IPS-11a (cell line): ENCODE measurements around the gene FBXW8.

Source experiments
- H3K4me3 ChIP-seq: one replicate; pipeline ENCODE4 v1.5.1; 2013; ENCODE audit warnings: low read depth, low read length, control low read depth

The FBXW8 gene

GRCh38 chr12:116910645-116911451 is at the start of gene FBXW8:
Gene FBXW8, plus strand, starts transcription at chr12:116910950. Its CDS starts 88 bp downstream, at chr12:116911038.
- peak within 1 kb of the TSS; percentile 75 for H3K4me3 ChIP-seq

- no peak overlapping the region for H3K4me3 ChIP-seq
Measured at GRCh38 chr12:116861320-116861719, 49.4 kb upstream of the FBXW8 start.

GRCh38 chr12:116862167-116862566 is 48.6 kb upstream of the FBXW8 start:
- no peak overlapping the region for H3K4me3 ChIP-seq

GRCh38 chr12:116863275-116863767 is 47.4 kb upstream of the FBXW8 start:
- H3K4me3 ChIP-seq, result no peak overlapping the region

- H3K4me3 ChIP-seq, result no peak overlapping the region
Measured at GRCh38 chr12:116864371-116865160, 46.2 kb upstream of the FBXW8 start.

GRCh38 chr12:116867523-116867922 is 43.2 kb upstream of the FBXW8 start:
- H3K4me3 ChIP-seq, result no peak overlapping the region

- H3K4me3 ChIP-seq, result no peak overlapping the region
Measured at GRCh38 chr12:116870306-116870705, 40.4 kb upstream of the FBXW8 start.

GRCh38 chr12:116874324-116874995 is 36.3 kb upstream of the FBXW8 start:
- no peak overlapping the region for H3K4me3 ChIP-seq

- no peak overlapping the region for H3K4me3 ChIP-seq
Measured at GRCh38 chr12:116876151-116876869, 34.4 kb upstream of the FBXW8 start.

GRCh38 chr12:116878567-116879508 is 31.9 kb upstream of the FBXW8 start:
- peak overlapping the region; percentile 54 for H3K4me3 ChIP-seq

- H3K4me3 ChIP-seq, result peak overlapping the region; percentile 84
Measured at GRCh38 chr12:116879509-116880212, 31.1 kb upstream of the FBXW8 start.

GRCh38 chr12:116880213-116880816 is 30.4 kb upstream of the FBXW8 start:
- peak overlapping the region; percentile 84 for H3K4me3 ChIP-seq

GRCh38 chr12:116880817-116881324 is 29.9 kb upstream of the FBXW8 start:
- peak overlapping the region; percentile 84 for H3K4me3 ChIP-seq

GRCh38 chr12:116881325-116881876 is 29.3 kb upstream of the FBXW8 start, which contains the start of gene HRK:
Gene HRK, minus strand, starts transcription at chr12:116881441. Its CDS starts 134 bp downstream, at chr12:116881307.
- H3K4me3 ChIP-seq, result peak within 1 kb of the TSS; percentile 84

GRCh38 chr12:116881877-116882507 is 28.8 kb upstream of the FBXW8 start:
- peak overlapping the region; percentile 69 for H3K4me3 ChIP-seq

- H3K4me3 ChIP-seq, result no peak overlapping the region
Measured at GRCh38 chr12:116882742-116883141, 28.0 kb upstream of the FBXW8 start.

GRCh38 chr12:116884871-116885270 is 25.9 kb upstream of the FBXW8 start:
- H3K4me3 ChIP-seq, result no peak overlapping the region
